Chondrocyte (in vitro differentiated cells): ENCODE data around the gene ATXN7. TPM values are rescaled to one million over a fixed set of nuclear protein-coding genes. Genes with fewer than 3 reads are reported as not detected.

Experiments
- DNase-seq: peaks from one replicate; pipeline ENCODE4 v3.0.0; 2021; ENCODE audit warnings: mixed read lengths, low spot score
- H3K27ac Mint-ChIP-seq: one replicate; pipeline ENCODE4 v1.8.0; 2021; ENCODE audit warnings: mild to moderate bottlenecking, moderate library complexity, mixed read lengths; ENCODE audit not compliant: unreplicated experiment
- H3K27me3 Mint-ChIP-seq: 2 replicates; pipeline ENCODE4 v1.8.0; 2021; ENCODE audit warnings: low read depth, mixed read lengths
- H3K36me3 Mint-ChIP-seq: 2 replicates; pipeline ENCODE4 v1.8.0; 2021; ENCODE audit warnings: low read depth, mixed read lengths
- H3K4me1 Mint-ChIP-seq: 2 replicates; pipeline ENCODE4 v1.8.0; 2021; ENCODE audit warnings: low read depth, mild to moderate bottlenecking, mixed read lengths
- H3K4me3 Mint-ChIP-seq: one replicate; pipeline ENCODE4 v1.8.0; 2021; ENCODE audit warnings: mild to moderate bottlenecking, moderate library complexity, mixed read lengths; ENCODE audit not compliant: unreplicated experiment
- H3K9me3 Mint-ChIP-seq: 2 replicates; pipeline ENCODE4 v1.8.0; 2021; ENCODE audit warnings: low read depth, mixed read lengths
- CTCF ChIP-seq: fragments of 200-600 bp; sonication (generic); IDR thresholded peaks from 2 replicates; pipeline ENCODE4 v1.5.0; 2021; ENCODE audit warnings: antibody characterized with exemption, mild to moderate bottlenecking, moderate library complexity
- total RNA-seq: library from RNA; stranded (reverse); gene quantifications from 3 replicates; pipeline ENCODE4 v1.2.1, GENCODE V29; 2021

Gene ATXN7
- total RNA-seq, 1 donor from 2014 or later = 19.1 TPM

- peak; percentile 23 for TF ChIP-seq CTCF
- Mint-ChIP-seq H3K36me3 (peaks cover 26% of the 10 kb centered on the region), H3K9me3 (no peaks in the 10 kb centered on the region), H3K27me3 (no peaks in the 10 kb centered on the region), H3K27ac (peak overlapping the region; percentile 61), H3K4me1 (peaks cover 42% of the 10 kb centered on the region), H3K4me3 (no peak overlapping the region)
- no peak for DNase-seq
Measured at GRCh38 chr3:64008487-64009351, 145.1 kb downstream of the ATXN7 start.

- TF ChIP-seq CTCF = no peak
- H3K9me3 Mint-ChIP-seq = no peaks in the 10 kb centered on the region
- peaks cover 30% of the 10 kb centered on the region for H3K36me3 Mint-ChIP-seq
- H3K4me3 Mint-ChIP-seq = no peak overlapping the region
- no peaks in the 10 kb centered on the region for H3K27me3 Mint-ChIP-seq
- no peak for DNase-seq
- peaks cover 41% of the 10 kb centered on the region for H3K4me1 Mint-ChIP-seq
- peak overlapping the region; percentile 79 for H3K27ac Mint-ChIP-seq
Measured at GRCh38 chr3:64009528-64009927, 145.9 kb downstream of the ATXN7 start.

- Mint-ChIP-seq H3K27ac (no peak overlapping the region), H3K36me3 (peaks cover 35% of the 10 kb centered on the region), H3K4me1 (peaks cover 41% of the 10 kb centered on the region), H3K9me3 (no peaks in the 10 kb centered on the region), H3K4me3 (no peak overlapping the region), H3K27me3 (no peaks in the 10 kb centered on the region)
- DNase-seq = no peak
- TF ChIP-seq CTCF = no peak
Measured at GRCh38 chr3:64010199-64010598, 146.5 kb downstream of the ATXN7 start.

- no peak for TF ChIP-seq CTCF
- Mint-ChIP-seq H3K27me3 (no peaks in the 10 kb centered on the region), H3K4me1 (peaks cover 41% of the 10 kb centered on the region), H3K27ac (peak overlapping the region; percentile 52), H3K9me3 (no peaks in the 10 kb centered on the region), H3K4me3 (no peak overlapping the region), H3K36me3 (peaks cover 37% of the 10 kb centered on the region)
- DNase-seq = no peak
Measured at GRCh38 chr3:64011685-64012084, 148.0 kb downstream of the ATXN7 start.

GRCh38 chr3:64016941-64017620 is 153.4 kb downstream of the ATXN7 start:
- Mint-ChIP-seq H3K4me3 (no peak overlapping the region), H3K27me3 (no peaks in the 10 kb centered on the region), H3K4me1 (peaks cover 38% of the 10 kb centered on the region), H3K9me3 (no peaks in the 10 kb centered on the region), H3K36me3 (peaks cover 44% of the 10 kb centered on the region), H3K27ac (peak overlapping the region; percentile 64)
- no peak for TF ChIP-seq CTCF
- no peak for DNase-seq
